WTC11 (cell line): ENCODE measurements around the gene RNASE3. TPM values are rescaled to one million over a fixed set of nuclear protein-coding genes. Genes with fewer than 3 reads are reported as not detected.

Experiments
- ATAC-seq: fragments of 200-7000 bp; cut with Tn5 transposase; 2 replicates; pipeline ENCODE4 v1.10.0; 2021; ENCODE audit warnings: mild to moderate bottlenecking, moderate library complexity
- CTCF ChIA-PET: fragments of 300-600 bp; sonication (Branson Sonifier 250); formaldehyde crosslinking; loops from one replicate; lab custom pipeline; 2021; ENCODE audit warnings: antibody characterized with exemption; lab: Charles Lee
- POLR2A ChIA-PET: fragments of 350-600 bp; sonication (Branson Sonifier 250); formaldehyde crosslinking; loops from one replicate; lab custom pipeline; 2021; ENCODE audit warnings: antibody characterized with exemption; lab: Charles Lee
- DNase-seq: peaks from one replicate; pipeline ENCODE4 v3.0.0; 2021; ENCODE audit warnings: low spot score
- H3K27ac Mint-ChIP-seq: 2 replicates; pipeline ENCODE4 v1.8.0; 2021; ENCODE audit warnings: mixed read lengths
- H3K27me3 Mint-ChIP-seq: 2 replicates; pipeline ENCODE4 v1.8.0; 2021; ENCODE audit warnings: low read depth, mild to moderate bottlenecking, moderate library complexity, mixed read lengths
- H3K36me3 Mint-ChIP-seq: 2 replicates; pipeline ENCODE4 v1.8.0; 2021; ENCODE audit warnings: mixed read lengths
- H3K4me1 Mint-ChIP-seq: 2 replicates; pipeline ENCODE4 v1.8.0; 2022; ENCODE audit warnings: mixed read lengths
- H3K4me3 Mint-ChIP-seq: 2 replicates; pipeline ENCODE4 v1.8.0; 2021; ENCODE audit warnings: mild to moderate bottlenecking, moderate library complexity, mixed read lengths
- H3K9me3 Mint-ChIP-seq: 2 replicates; pipeline ENCODE4 v1.8.0; 2021; ENCODE audit warnings: mixed read lengths
- ELF4 ChIP-seq: sonication (generic); formaldehyde crosslinking; IDR thresholded peaks from 2 replicates; pipeline ENCODE4 v1.8.1; 2022; ENCODE audit warnings: low read depth, mild to moderate bottlenecking, moderate library complexity, missing genetic modification reagents
- ERG ChIP-seq: fragments of 250-450 bp; sonication (Bioruptor Pico); IDR thresholded peaks from 2 replicates; pipeline ENCODE4 v1.8.0; 2021; ENCODE audit warnings: mild to moderate bottlenecking
- FOXK1 ChIP-seq: sonication (generic); formaldehyde crosslinking; IDR thresholded peaks from 2 replicates; pipeline ENCODE4 v1.8.0; 2022; ENCODE audit warnings: mild to moderate bottlenecking, moderate library complexity, missing genetic modification reagents
- KAT7 ChIP-seq: sonication (generic); formaldehyde crosslinking; IDR thresholded peaks from 2 replicates; pipeline ENCODE4 v1.8.1; 2023; ENCODE audit warnings: missing genetic modification reagents, mild to moderate bottlenecking, borderline replicate concordance
- MYBL2 ChIP-seq: sonication (generic); formaldehyde crosslinking; IDR thresholded peaks from 2 replicates; pipeline ENCODE4 v1.8.1; 2023; ENCODE audit warnings: mild to moderate bottlenecking, moderate library complexity, missing genetic modification reagents
- PRRX2 ChIP-seq: fragments of 250-450 bp; sonication (Bioruptor Pico); IDR thresholded peaks from 2 replicates; pipeline ENCODE4 v1.8.0; 2021; ENCODE audit warnings: mild to moderate bottlenecking
- RORB ChIP-seq: fragments of 250-450 bp; sonication (Bioruptor Pico); IDR thresholded peaks from 2 replicates; pipeline ENCODE4 v1.9.0; 2021; ENCODE audit warnings: mild to moderate bottlenecking
- SOX15 ChIP-seq: fragments of 250-450 bp; sonication (Bioruptor Pico); IDR thresholded peaks from 2 replicates; pipeline ENCODE4 v1.9.0; 2021; ENCODE audit warnings: mild to moderate bottlenecking
- TCF7 ChIP-seq: sonication (generic); formaldehyde crosslinking; IDR thresholded peaks from 2 replicates; pipeline ENCODE4 v1.8.0; 2022; ENCODE audit warnings: mild to moderate bottlenecking, low read depth, missing genetic modification reagents, moderate library complexity
- USF2 ChIP-seq: sonication (generic); formaldehyde crosslinking; IDR thresholded peaks from 2 replicates; pipeline ENCODE4 v1.8.1; 2023; ENCODE audit warnings: mild to moderate bottlenecking, missing genetic modification reagents, moderate library complexity
- ZNF281 ChIP-seq: sonication (generic); formaldehyde crosslinking; IDR thresholded peaks from 2 replicates; pipeline ENCODE4 v1.8.0; 2023; ENCODE audit warnings: mild to moderate bottlenecking, missing genetic modification reagents
- ZNF396 ChIP-seq: fragments of 250-450 bp; sonication (Bioruptor Pico); IDR thresholded peaks from 2 replicates; pipeline ENCODE4 v1.8.0; 2021; ENCODE audit warnings: mild to moderate bottlenecking, moderate library complexity, borderline replicate concordance
- ZNF532 ChIP-seq: fragments of 250-450 bp; sonication (Bioruptor Pico); IDR thresholded peaks from 2 replicates; pipeline ENCODE4 v1.9.0; 2021; ENCODE audit warnings: mild to moderate bottlenecking, borderline replicate concordance
- total RNA-seq: library from RNA; stranded (reverse); gene quantifications from 3 replicates; pipeline ENCODE4 v1.2.3, GENCODE V29; 2021
- TF ChIP-seq, protein P1 (sequence below): sonication (generic); formaldehyde crosslinking; IDR thresholded peaks from 2 replicates; pipeline ENCODE4 v1.8.1; 2023; ENCODE audit warnings: mild to moderate bottlenecking, missing genetic modification reagents
- TF ChIP-seq, protein P2 (sequence below): sonication (generic); formaldehyde crosslinking; IDR thresholded peaks from 2 replicates; pipeline ENCODE4 v1.8.0; 2022; ENCODE audit warnings: mild to moderate bottlenecking, missing genetic modification reagents
- TF ChIP-seq, protein P3 (sequence below): sonication (generic); formaldehyde crosslinking; IDR thresholded peaks from 2 replicates; pipeline ENCODE4 v1.8.0; 2022; ENCODE audit warnings: mild to moderate bottlenecking, missing genetic modification reagents

Gene RNASE3
- total RNA-seq, 1 experiment from 2014 or later = not detected

DNA sequence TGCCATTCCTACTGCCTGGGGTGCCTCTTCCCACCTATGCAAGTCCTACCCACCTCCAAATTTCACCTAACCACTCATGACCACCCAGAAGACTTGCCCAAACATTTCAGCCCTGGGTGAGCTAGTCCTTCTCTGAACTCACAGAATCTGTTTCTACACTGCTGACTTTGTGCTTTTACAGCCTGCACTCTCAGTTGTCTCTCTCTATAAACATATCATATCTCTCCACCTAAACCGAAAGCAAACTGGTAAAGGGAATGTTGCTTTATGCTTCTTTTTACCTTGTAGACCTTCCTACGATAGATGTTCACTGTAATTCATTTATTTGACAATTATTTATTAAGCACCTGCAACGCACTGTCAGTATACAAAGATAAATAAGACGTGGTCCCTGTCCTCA lies 38.1 kb upstream of the RNASE3 start (continued):
- TF ChIP-seq, protein P1, sequence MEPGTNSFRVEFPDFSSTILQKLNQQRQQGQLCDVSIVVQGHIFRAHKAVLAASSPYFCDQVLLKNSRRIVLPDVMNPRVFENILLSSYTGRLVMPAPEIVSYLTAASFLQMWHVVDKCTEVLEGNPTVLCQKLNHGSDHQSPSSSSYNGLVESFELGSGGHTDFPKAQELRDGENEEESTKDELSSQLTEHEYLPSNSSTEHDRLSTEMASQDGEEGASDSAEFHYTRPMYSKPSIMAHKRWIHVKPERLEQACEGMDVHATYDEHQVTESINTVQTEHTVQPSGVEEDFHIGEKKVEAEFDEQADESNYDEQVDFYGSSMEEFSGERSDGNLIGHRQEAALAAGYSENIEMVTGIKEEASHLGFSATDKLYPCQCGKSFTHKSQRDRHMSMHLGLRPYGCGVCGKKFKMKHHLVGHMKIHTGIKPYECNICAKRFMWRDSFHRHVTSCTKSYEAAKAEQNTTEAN = no peak
- TF ChIP-seq TCF7 (no peak), FOXK1 (no peak), ZNF532 (CRISPR knock-in tag) (no peak), KAT7 (no peak), ZNF396 (no peak), ZNF281 (no peak)
- TF ChIP-seq, protein P2, sequence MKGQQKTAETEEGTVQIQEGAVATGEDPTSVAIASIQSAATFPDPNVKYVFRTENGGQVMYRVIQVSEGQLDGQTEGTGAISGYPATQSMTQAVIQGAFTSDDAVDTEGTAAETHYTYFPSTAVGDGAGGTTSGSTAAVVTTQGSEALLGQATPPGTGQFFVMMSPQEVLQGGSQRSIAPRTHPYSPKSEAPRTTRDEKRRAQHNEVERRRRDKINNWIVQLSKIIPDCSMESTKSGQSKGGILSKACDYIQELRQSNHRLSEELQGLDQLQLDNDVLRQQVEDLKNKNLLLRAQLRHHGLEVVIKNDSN (CRISPR knock-in tag) = no peak

GRCh38 chr14:20855652-20856291 lies 35.4 kb upstream of the RNASE3 start:
- H3K4me1 Mint-ChIP-seq = peaks cover 12% of the 10 kb centered on the region
- H3K36me3 Mint-ChIP-seq = no peaks in the 10 kb centered on the region
- ChIA-PET CTCF (interaction anchor here (0.6 to 2.6 kb wide), 29 partner anchors 10 to 282 kb away, joined by 3 to 21 read pairs (median 5); partner anchors contain the start of gene RNASE4), POLR2A (no interaction called here)
- H3K27ac Mint-ChIP-seq = no peak overlapping the region
- H3K27me3 Mint-ChIP-seq = peaks cover 2% of the 10 kb centered on the region; the same call in 1 of the 2 replicates
- DNase-seq (peak; percentile 66), ATAC-seq (peak; percentile 90)
- no peak for TF ChIP-seq ZNF396
- no peak for TF ChIP-seq MYBL2 (CRISPR knock-in tag)
- TF ChIP-seq, protein P2 (CRISPR knock-in tag) = peak; percentile 72; the same call in 1 of the 2 replicates
- peak; percentile 81 for TF ChIP-seq USF2 (CRISPR knock-in tag)
- H3K4me3 Mint-ChIP-seq = no peak overlapping the region
- 0 out of 2 replicates have a peak, but pooled peaks cover 2% of the 10 kb centered on the region for H3K9me3 Mint-ChIP-seq

DNA sequence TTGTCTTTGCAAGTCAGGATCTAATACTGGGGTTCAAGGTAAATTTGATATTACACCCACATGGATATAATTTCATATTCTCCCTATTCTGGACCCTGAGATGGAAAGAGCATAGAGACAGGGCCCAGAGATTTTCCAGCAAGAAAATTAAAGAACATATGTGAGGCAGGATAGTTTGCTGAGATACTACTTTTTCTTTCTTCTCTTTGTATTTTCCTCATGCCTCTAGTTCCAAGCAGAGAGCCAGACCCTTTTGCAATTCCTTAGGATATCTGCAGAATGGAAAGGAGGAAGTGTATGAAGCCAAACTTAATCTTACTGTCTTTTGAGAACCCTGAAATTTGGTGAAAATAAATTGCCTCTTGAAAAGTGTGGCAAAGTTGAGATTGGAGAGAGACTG lies 34.0 kb upstream of the RNASE3 start:
- no peak overlapping the region for H3K4me3 Mint-ChIP-seq
- DNase-seq = no peak
- CTCF ChIA-PET = interaction anchor here (0.6 to 3.0 kb wide), 74 partner anchors 10 to 396 kb away, joined by 3 to 82 read pairs (median 6); partner anchors contain the start of genes EDDM3A, PIP4P1, RNASE1 and RNASE4
- no peak overlapping the region for H3K27ac Mint-ChIP-seq
- H3K27me3 Mint-ChIP-seq = peaks cover 15% of the 10 kb centered on the region
- peaks cover 10% of the 10 kb centered on the region; the same call in 1 of the 2 replicates for H3K9me3 Mint-ChIP-seq
- ATAC-seq = no peak
- POLR2A ChIA-PET = interaction anchor here (1.2 kb wide), 1 partner anchor 10 kb away, joined by 5 read pairs; no protein-coding TSS in a partner anchor
- H3K36me3 Mint-ChIP-seq = no peaks in the 10 kb centered on the region
- H3K4me1 Mint-ChIP-seq = peaks cover 12% of the 10 kb centered on the region
- TF ChIP-seq RORB (no peak), ERG (no peak), SOX15 (no peak), PRRX2 (CRISPR knock-in tag) (no peak), ELF4 (CRISPR knock-in tag) (no peak)
- TF ChIP-seq, protein P3, sequence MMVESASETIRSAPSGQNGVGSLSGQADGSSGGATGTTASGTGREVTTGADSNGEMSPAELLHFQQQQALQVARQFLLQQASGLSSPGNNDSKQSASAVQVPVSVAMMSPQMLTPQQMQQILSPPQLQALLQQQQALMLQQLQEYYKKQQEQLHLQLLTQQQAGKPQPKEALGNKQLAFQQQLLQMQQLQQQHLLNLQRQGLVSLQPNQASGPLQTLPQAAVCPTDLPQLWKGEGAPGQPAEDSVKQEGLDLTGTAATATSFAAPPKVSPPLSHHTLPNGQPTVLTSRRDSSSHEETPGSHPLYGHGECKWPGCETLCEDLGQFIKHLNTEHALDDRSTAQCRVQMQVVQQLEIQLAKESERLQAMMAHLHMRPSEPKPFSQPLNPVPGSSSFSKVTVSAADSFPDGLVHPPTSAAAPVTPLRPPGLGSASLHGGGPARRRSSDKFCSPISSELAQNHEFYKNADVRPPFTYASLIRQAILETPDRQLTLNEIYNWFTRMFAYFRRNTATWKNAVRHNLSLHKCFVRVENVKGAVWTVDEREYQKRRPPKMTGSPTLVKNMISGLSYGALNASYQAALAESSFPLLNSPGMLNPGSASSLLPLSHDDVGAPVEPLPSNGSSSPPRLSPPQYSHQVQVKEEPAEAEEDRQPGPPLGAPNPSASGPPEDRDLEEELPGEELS (CRISPR knock-in tag) = no peak
